Right cardiac atrium (tissue), 5 donors: Measurements from ENCODE around the gene CDK6. TPM values are rescaled to one million over a fixed set of nuclear protein-coding genes. Genes with fewer than 3 reads are reported as not detected.
A peak's percentile ranks its signal among the peaks of the same experiment; 100 is the strongest.

Experiments used
- ATAC-seq, 2 donors: fragments of 200-7000 bp; cut with Tn5 transposase; one replicate each; pipeline versions ENCODE4 v1.8.0 to v1.9.1; 2020; ENCODE audit warnings: moderate library complexity in 2 of 2, mild to moderate bottlenecking in 1 of 2
- DNase-seq, 3 donors: peaks; one replicate each; pipeline ENCODE4 v3.0.0-alpha.2; 2020
- H3K27ac ChIP-seq: one replicate; pipeline ENCODE4 v1.5.1; 2013; ENCODE audit warnings: mild to moderate bottlenecking, low read length, control low read depth, moderate library complexity
- H3K27me3 ChIP-seq: one replicate; pipeline ENCODE4 v1.6.1; 2013; ENCODE audit not compliant: control insufficient read depth, insufficient read depth
- H3K4me1 ChIP-seq: one replicate; pipeline ENCODE4 v1.6.1; 2013; ENCODE audit warnings: low read length; ENCODE audit not compliant: control insufficient read depth, insufficient read depth
- H3K4me3 ChIP-seq: one replicate; pipeline ENCODE4 v1.5.1; 2013; ENCODE audit warnings: low read length, control low read depth
- H3K9me3 ChIP-seq: one replicate; pipeline ENCODE4 v1.6.1; 2013; ENCODE audit warnings: low read length; ENCODE audit not compliant: control insufficient read depth
- WGBS: extraction: QIAGEN DNeasy Blood & Tissue Kit; methylation state at CpG from one replicate; pipeline ENCODE4 v1.1.7; 2013; 5-methylcytosine and 5-hydroxymethylcytosine counted together
- intact Hi-C, 4 donors: fragments of 100-400 bp; cut with DNase I; formaldehyde crosslinking; loops; one replicate each; pipeline versions ENCODE4 v1.11.0 to v1.14.0; 2022 to 2023
- polyA plus RNA-seq: library from polyadenylated mRNA; stranded (reverse); fragments of 200-250 nt; gene quantifications from one replicate; pipeline ENCODE4 v1.2.3, GENCODE V29; 2013
- total RNA-seq, 4 donors: library from RNA; stranded (reverse); fragmentation: NEBNext Ultra II Directional; extraction: Animal tissue kit (Norgen Biotek cat#: 25700); gene quantifications; one replicate each; pipeline ENCODE4 v1.2.1, GENCODE V29; 2021
- donor health status: healthy with polysubstance abuse.
- donor health status: DM: no; HTN: yes; CAD: no.
- donor health status: DM: no; HTN: no; CAD: no.
- donor health status: DM: no; HTN: yes; CAD: no; lungs with severe emphysema.
- donor health status: DM: yes; HTN: yes; CAD: no.

The CDK6 gene
- total and polyA plus RNA-seq, 5 donors = 1.8 to 9.7 (median 9.0) TPM

GRCh38 chr7:92769844-92770243, 66.5 kb downstream of the CDK6 start:
- no peak overlapping the region for H3K4me3 ChIP-seq
- no peaks in the 10 kb centered on the region for H3K27me3 ChIP-seq
- intact Hi-C loops = no loop called here
- DNase-seq (no peak), ATAC-seq (no peak)
- peaks cover 3% of the 10 kb centered on the region for H3K4me1 ChIP-seq
- H3K27ac ChIP-seq = no peak overlapping the region
- no peaks in the 10 kb centered on the region for H3K9me3 ChIP-seq
- 89% methylated on average over 1 of the region's 1 CpG for WGBS

GRCh38 chr7:92769394-92769699, 67.0 kb downstream of the CDK6 start:
- DNase-seq (no peak), ATAC-seq (no peak)
- no peak overlapping the region for H3K27ac ChIP-seq
- H3K4me3 ChIP-seq = no peak overlapping the region
- H3K9me3 ChIP-seq = no peaks in the 10 kb centered on the region
- H3K4me1 ChIP-seq = peaks cover 3% of the 10 kb centered on the region
- no peaks in the 10 kb centered on the region for H3K27me3 ChIP-seq
- intact Hi-C loops = no loop called here

GRCh38 chr7:92768501-92769393, 67.6 kb downstream of the CDK6 start:
- intact Hi-C loops = no loop called here
- ATAC-seq = no peak
- H3K9me3 ChIP-seq = no peaks in the 10 kb centered on the region
- no peaks in the 10 kb centered on the region for H3K27me3 ChIP-seq
- H3K4me3 ChIP-seq = no peak overlapping the region
- H3K27ac ChIP-seq = no peak overlapping the region
- H3K4me1 ChIP-seq = peaks cover 3% of the 10 kb centered on the region
- DNase-seq = no peak
- 86% methylated on average over 5 of the region's 5 CpGs for WGBS

- intact Hi-C loops = no loop called here
- H3K4me3 ChIP-seq = no peak overlapping the region
- no peaks in the 10 kb centered on the region for H3K27me3 ChIP-seq
- no peak for DNase-seq
- H3K9me3 ChIP-seq = no peaks in the 10 kb centered on the region
- peaks cover 3% of the 10 kb centered on the region for H3K4me1 ChIP-seq
- no peak overlapping the region for H3K27ac ChIP-seq
- ATAC-seq = no peak
These were observed 68.9 kb downstream of the CDK6 start for GRCh38 chr7:92767437-92767836.

GRCh38 chr7:92766461-92767003, 69.8 kb downstream of the CDK6 start:
- intact Hi-C loops = no loop called here
- DNase-seq (no peak), ATAC-seq (peak; percentile 57 to 70)
- no peaks in the 10 kb centered on the region for H3K27me3 ChIP-seq
- H3K4me1 ChIP-seq = peaks cover 3% of the 10 kb centered on the region
- WGBS = 22% methylated on average over 3 of the region's 3 CpGs
- H3K4me3 ChIP-seq = no peak overlapping the region
- no peaks in the 10 kb centered on the region for H3K9me3 ChIP-seq
- no peak overlapping the region for H3K27ac ChIP-seq

DNA sequence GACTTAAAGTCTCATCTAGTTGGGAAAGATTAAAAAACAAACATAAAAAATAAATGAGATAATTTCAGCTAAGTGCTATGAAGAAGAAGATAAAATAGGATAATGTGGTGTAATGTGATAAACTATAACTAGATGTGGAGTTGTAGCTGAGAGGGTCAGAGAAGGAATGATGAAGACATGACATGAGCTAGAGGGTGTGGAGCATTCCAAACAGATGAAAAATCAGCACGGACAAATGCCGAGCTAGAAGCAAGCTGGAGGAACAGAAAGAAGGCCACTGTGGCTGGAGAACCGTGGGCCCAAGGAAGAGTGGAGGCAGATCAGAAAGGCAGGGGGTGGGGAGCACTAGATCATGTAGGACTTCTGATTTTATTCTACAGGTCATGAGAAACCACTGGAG, 70.6 kb downstream of the CDK6 start:
- H3K4me1 ChIP-seq = peaks cover 3% of the 10 kb centered on the region
- DNase-seq (no peak), ATAC-seq (peak; percentile 38 to 62)
- 47% methylated on average over 3 of the region's 3 CpGs for WGBS
- intact Hi-C loops = no loop called here
- H3K27me3 ChIP-seq = no peaks in the 10 kb centered on the region
- no peak overlapping the region for H3K4me3 ChIP-seq
- H3K9me3 ChIP-seq = no peaks in the 10 kb centered on the region
- H3K27ac ChIP-seq = no peak overlapping the region

DNA sequence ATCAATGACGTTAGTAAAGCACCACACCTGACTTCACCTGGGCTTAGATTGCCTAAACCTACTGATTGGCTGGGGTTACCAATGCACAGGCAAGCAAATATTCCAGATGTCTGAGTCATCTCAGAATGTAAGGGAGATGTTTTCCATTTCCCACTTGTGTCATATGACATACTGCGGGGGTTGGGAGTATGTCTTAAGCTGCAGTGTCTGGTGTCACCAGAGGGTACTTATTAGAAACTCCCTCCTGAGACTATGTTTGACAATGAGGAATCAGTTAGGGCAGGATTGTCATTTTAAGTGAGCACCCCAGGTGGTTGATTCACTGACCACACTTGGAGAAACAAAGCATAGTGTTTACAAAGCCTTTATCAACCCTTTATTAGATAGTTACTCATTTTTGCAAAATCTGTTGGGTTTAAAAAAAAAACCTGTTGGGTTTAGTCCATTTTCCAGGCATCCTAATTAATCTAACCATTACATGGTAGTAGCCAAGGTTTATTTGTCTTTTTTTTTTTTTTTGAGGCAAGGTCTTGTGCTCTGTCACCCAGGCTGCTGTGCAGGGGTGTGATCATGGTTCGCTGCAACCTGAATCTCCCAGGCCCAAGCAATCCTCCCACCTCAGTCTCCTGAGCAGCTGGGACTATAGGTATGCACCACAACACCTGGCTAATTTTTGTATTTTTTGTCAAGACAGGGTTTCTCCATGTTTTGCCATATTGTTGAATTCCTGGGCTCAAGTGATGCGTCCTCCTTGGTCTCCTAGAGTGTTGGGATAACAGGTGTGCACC, 72.5 kb downstream of the CDK6 start:
- no peak overlapping the region for H3K27ac ChIP-seq
- intact Hi-C loops = no loop called here
- WGBS = 96% methylated on average over 4 of the region's 4 CpGs
- H3K4me3 ChIP-seq = no peak overlapping the region
- no peak for DNase-seq
- peak in 1 of 2 donors; percentile 28 for ATAC-seq
- H3K9me3 ChIP-seq = no peaks in the 10 kb centered on the region
- H3K4me1 ChIP-seq = peaks cover 3% of the 10 kb centered on the region
- no peaks in the 10 kb centered on the region for H3K27me3 ChIP-seq

GRCh38 chr7:92762851-92763250, 73.5 kb downstream of the CDK6 start:
- H3K4me1 ChIP-seq = peaks cover 1% of the 10 kb centered on the region
- ATAC-seq (no peak), DNase-seq (no peak)
- WGBS = 94% methylated on average over 3 of the region's 3 CpGs
- H3K27ac ChIP-seq = no peak overlapping the region
- intact Hi-C loops = no loop called here
- no peaks in the 10 kb centered on the region for H3K9me3 ChIP-seq
- H3K27me3 ChIP-seq = no peaks in the 10 kb centered on the region
- H3K4me3 ChIP-seq = no peak overlapping the region

- DNase-seq (no peak), ATAC-seq (no peak)
- Histone ChIP-seq H3K27ac (no peak overlapping the region), H3K27me3 (no peaks in the 10 kb centered on the region), H3K9me3 (no peaks in the 10 kb centered on the region), H3K4me3 (no peak overlapping the region), H3K4me1 (no peaks in the 10 kb centered on the region)
- intact Hi-C loops = no loop called here
These were observed 74.8 kb downstream of the CDK6 start for GRCh38 chr7:92761391-92762097.

GRCh38 chr7:92758796-92759431, 77.5 kb downstream of the CDK6 start:
- 88% methylated on average over 2 of the region's 2 CpGs for WGBS
- intact Hi-C loops = no loop called here
- Histone ChIP-seq H3K27me3 (no peaks in the 10 kb centered on the region), H3K27ac (no peak overlapping the region), H3K4me1 (no peaks in the 10 kb centered on the region), H3K4me3 (no peak overlapping the region), H3K9me3 (no peaks in the 10 kb centered on the region)
- ATAC-seq (no peak), DNase-seq (no peak)
